ENCODE data around the gene USP48.

DNA sequence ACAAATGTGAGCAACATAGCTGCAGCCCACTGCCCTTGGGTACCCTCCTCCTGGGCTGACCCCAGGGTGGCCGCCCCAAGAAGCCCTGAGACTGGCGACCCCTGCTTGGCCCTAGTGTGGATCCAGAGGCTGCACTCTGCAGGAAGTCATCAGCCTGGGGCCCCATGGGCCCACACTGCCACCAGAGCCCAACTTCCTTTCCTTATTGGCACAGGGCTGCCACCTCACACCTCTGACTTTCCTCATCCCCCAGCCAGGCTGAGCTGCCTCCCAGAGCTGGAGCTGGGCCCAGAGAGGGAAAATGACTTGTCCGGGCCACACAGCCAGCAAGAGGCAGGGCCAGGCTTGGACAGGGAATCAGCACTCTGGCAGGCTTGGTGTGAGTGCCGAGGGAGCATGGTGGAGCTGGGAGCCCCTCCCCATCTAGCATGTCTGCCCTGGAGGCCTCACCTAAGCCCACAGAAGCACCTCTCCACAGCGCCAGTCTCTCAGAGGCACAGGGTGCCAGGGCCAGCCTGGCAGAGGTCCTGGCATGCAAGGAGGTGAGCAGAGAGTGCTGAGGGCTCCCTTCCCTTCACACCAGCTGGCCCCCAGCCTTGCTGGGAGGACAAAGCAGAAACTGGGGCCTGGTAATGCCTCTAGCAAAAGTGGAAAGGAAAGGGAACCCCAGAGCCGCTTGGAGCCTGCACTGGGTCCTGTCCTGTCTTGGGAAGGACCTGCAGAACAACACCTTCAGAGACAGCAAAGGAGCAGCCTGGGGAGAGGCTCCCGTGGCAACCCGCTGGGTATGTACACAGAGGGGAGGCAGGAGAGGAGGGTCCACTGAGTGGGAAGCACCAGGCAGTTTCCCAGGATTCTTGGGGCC lies 117.0 kb downstream of the USP48 start:
- TF ChIP-seq, protein P1, sequence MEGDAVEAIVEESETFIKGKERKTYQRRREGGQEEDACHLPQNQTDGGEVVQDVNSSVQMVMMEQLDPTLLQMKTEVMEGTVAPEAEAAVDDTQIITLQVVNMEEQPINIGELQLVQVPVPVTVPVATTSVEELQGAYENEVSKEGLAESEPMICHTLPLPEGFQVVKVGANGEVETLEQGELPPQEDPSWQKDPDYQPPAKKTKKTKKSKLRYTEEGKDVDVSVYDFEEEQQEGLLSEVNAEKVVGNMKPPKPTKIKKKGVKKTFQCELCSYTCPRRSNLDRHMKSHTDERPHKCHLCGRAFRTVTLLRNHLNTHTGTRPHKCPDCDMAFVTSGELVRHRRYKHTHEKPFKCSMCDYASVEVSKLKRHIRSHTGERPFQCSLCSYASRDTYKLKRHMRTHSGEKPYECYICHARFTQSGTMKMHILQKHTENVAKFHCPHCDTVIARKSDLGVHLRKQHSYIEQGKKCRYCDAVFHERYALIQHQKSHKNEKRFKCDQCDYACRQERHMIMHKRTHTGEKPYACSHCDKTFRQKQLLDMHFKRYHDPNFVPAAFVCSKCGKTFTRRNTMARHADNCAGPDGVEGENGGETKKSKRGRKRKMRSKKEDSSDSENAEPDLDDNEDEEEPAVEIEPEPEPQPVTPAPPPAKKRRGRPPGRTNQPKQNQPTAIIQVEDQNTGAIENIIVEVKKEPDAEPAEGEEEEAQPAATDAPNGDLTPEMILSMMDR (conservative IDR thresholded peaks at IDR 0.05; ENCODE audit: low read length): no peak
- TF ChIP-seq EZH2phosphoT487 (IDR thresholded peaks at IDR 0.05; ENCODE audit: borderline replicate concordance): no peak
